GM19035 (cell line): ENCODE data around the gene CYP21A2.
"Not testable (repeated sequence)": the region's sequence is repeated elsewhere in the genome, so short reads cannot be mapped to it uniquely, and the experiment has no call there.

Experiments used
- ATAC-seq: cut with Tn5 transposase; IDR thresholded peaks from one replicate; pipeline ENCODE4 v1.9.1; 2021; ENCODE audit not compliant: unreplicated experiment

The CYP21A2 gene

GRCh38 chr6:32052626-32053025 lies 14.4 kb downstream of the CYP21A2 start:
- ATAC-seq = not testable (repeated sequence)

- ATAC-seq = not testable (repeated sequence)
These were observed 15.1 kb downstream of the CYP21A2 start for GRCh38 chr6:32053314-32053713.

GRCh38 chr6:32055756-32056155 lies 17.5 kb downstream of the CYP21A2 start:
- ATAC-seq = not testable (repeated sequence)

GRCh38 chr6:32056254-32056653 lies 18.0 kb downstream of the CYP21A2 start:
- no peak for ATAC-seq

GRCh38 chr6:32057966-32058365 lies 19.8 kb downstream of the CYP21A2 start:
- no peak for ATAC-seq

GRCh38 chr6:32058511-32058963 lies 20.3 kb downstream of the CYP21A2 start:
- no peak for ATAC-seq

GRCh38 chr6:32060966-32061655 lies 22.9 kb downstream of the CYP21A2 start:
- no peak for ATAC-seq

- ATAC-seq = no peak
These were observed 26.5 kb downstream of the CYP21A2 start for GRCh38 chr6:32064706-32065105.

GRCh38 chr6:32067521-32067920 lies 29.3 kb downstream of the CYP21A2 start:
- ATAC-seq = not testable (repeated sequence)

GRCh38 chr6:32068315-32068714 lies 30.1 kb downstream of the CYP21A2 start:
- ATAC-seq = not testable (repeated sequence)

GRCh38 chr6:32068867-32069266 lies 30.7 kb downstream of the CYP21A2 start:
- no peak for ATAC-seq

GRCh38 chr6:32069460-32069859 lies 31.2 kb downstream of the CYP21A2 start:
- no peak for ATAC-seq

- ATAC-seq = no peak
These were observed 31.8 kb downstream of the CYP21A2 start for GRCh38 chr6:32069878-32070515.

GRCh38 chr6:32070814-32071543 lies 32.8 kb downstream of the CYP21A2 start:
- no peak for ATAC-seq

GRCh38 chr6:32073101-32073500 lies 34.9 kb downstream of the CYP21A2 start:
- ATAC-seq = no peak

- ATAC-seq = no peak
These were observed 35.4 kb downstream of the CYP21A2 start for GRCh38 chr6:32073613-32074012.

GRCh38 chr6:32074996-32075532 lies 36.8 kb downstream of the CYP21A2 start:
- no peak for ATAC-seq

GRCh38 chr6:32075781-32076180 lies 37.6 kb downstream of the CYP21A2 start:
- ATAC-seq = no peak

- no peak for ATAC-seq
These were observed 38.1 kb downstream of the CYP21A2 start for GRCh38 chr6:32076321-32076809.

GRCh38 chr6:32079566-32080290 lies 41.5 kb downstream of the CYP21A2 start:
- no peak for ATAC-seq
